ENCODE data around the gene RAD51B. TPM values are rescaled to one million over a fixed set of nuclear protein-coding genes. Genes with fewer than 3 reads are reported as not detected.

RAD51B gene
- total RNA-seq, 2 donors from 2014 or later, result 9.3 to 12.1 TPM

GRCh38 chr14:68625366-68626090, 805.9 kb downstream of the RAD51B start:
- peaks cover 0 to 40% of the 10 kb centered on the region in 2 donors for H3K4me1 ChIP-seq (ENCODE audit: control insufficient read depth in 1 of 2, low read depth in 2 of 2)
- H3K36me3 ChIP-seq, result no peaks in the 10 kb centered on the region
- H3K27ac ChIP-seq, result peak overlapping the region in 1 of 2 donors; percentile 78
- no peak overlapping the region for H3K4me3 ChIP-seq
- H3K27me3 ChIP-seq (replicated peaks; ENCODE audit: insufficient read depth), result no peaks in the 10 kb centered on the region
- no peak for TF ChIP-seq CTCF (IDR thresholded peaks at IDR 0.05)
- ATAC-seq (ENCODE audit: insufficient number of reproducible peaks, low FRiP score, low read depth) (no peak), DNase-seq (ENCODE audit: low spot score) (no peak)
- no peaks in the 10 kb centered on the region for H3K9me3 ChIP-seq

GRCh38 chr14:68626386-68626785, 806.8 kb downstream of the RAD51B start:
- ATAC-seq (ENCODE audit: insufficient number of reproducible peaks, low FRiP score, low read depth), result no peak
- peaks cover 5 to 45% of the 10 kb centered on the region in 2 donors for H3K4me1 ChIP-seq (ENCODE audit: control insufficient read depth in 1 of 2, low read depth in 2 of 2)

GRCh38 chr14:68627050-68627867, 807.7 kb downstream of the RAD51B start:
- peak; percentile 74 for ATAC-seq (ENCODE audit: insufficient number of reproducible peaks, low FRiP score, low read depth)

More at GRCh38 chr14:68626386-68626785, 806.8 kb downstream of the RAD51B start:
- no peak for DNase-seq (ENCODE audit: low spot score)
- no peak overlapping the region for H3K4me3 ChIP-seq
- H3K27me3 ChIP-seq (replicated peaks; ENCODE audit: insufficient read depth), result no peaks in the 10 kb centered on the region
- no peak for TF ChIP-seq CTCF (IDR thresholded peaks at IDR 0.05)
- H3K36me3 ChIP-seq, result no peaks in the 10 kb centered on the region
- peak overlapping the region; percentile 59 to 78 for H3K27ac ChIP-seq
- no peaks in the 10 kb centered on the region for H3K9me3 ChIP-seq

GRCh38 chr14:68627868-68628604, 808.5 kb downstream of the RAD51B start:
- H3K4me1 ChIP-seq (ENCODE audit: control insufficient read depth in 1 of 2, low read depth in 2 of 2), result peaks cover 10 to 52% of the 10 kb centered on the region in 2 donors
- peak overlapping the region; percentile 53 for H3K4me3 ChIP-seq
- no peak for DNase-seq (ENCODE audit: low spot score)

More at GRCh38 chr14:68627050-68627867, 807.7 kb downstream of the RAD51B start:
- H3K36me3 ChIP-seq, result no peaks in the 10 kb centered on the region
- H3K9me3 ChIP-seq, result no peaks in the 10 kb centered on the region
- peaks cover 5 to 47% of the 10 kb centered on the region in 2 donors for H3K4me1 ChIP-seq (ENCODE audit: control insufficient read depth in 1 of 2, low read depth in 2 of 2)
- H3K27ac ChIP-seq, result peak overlapping the region; percentile 59 to 78
- peak; percentile 43 for DNase-seq (ENCODE audit: low spot score)
- H3K27me3 ChIP-seq (replicated peaks; ENCODE audit: insufficient read depth), result no peaks in the 10 kb centered on the region
- TF ChIP-seq CTCF (IDR thresholded peaks at IDR 0.05), result no peak
- no peak overlapping the region for H3K4me3 ChIP-seq

More at GRCh38 chr14:68627868-68628604, 808.5 kb downstream of the RAD51B start:
- Histone ChIP-seq H3K9me3 (no peaks in the 10 kb centered on the region), H3K27ac (peak overlapping the region in 1 of 2 donors; percentile 78), H3K27me3 (replicated peaks; ENCODE audit: insufficient read depth) (no peaks in the 10 kb centered on the region), H3K36me3 (no peaks in the 10 kb centered on the region)
- TF ChIP-seq CTCF (IDR thresholded peaks at IDR 0.05), result no peak
- ATAC-seq (ENCODE audit: insufficient number of reproducible peaks, low FRiP score, low read depth), result no peak

Data from thoracic aorta (tissue), 2 donors.